GM13976 (cell line): ENCODE results near the gene TRIM77.
"Not testable (repeated sequence)": the region's sequence is repeated elsewhere in the genome, so short reads cannot be mapped to it uniquely, and the experiment has no call there.

ENCODE experiments used
- DNase-seq: peaks from one replicate; pipeline ENCODE4 v3.0.0; 2012; ENCODE audit warnings: low spot score
- CTCF ChIP-seq: IDR thresholded peaks from 2 replicates; pipeline ENCODE4 v1.5.1; 2012; ENCODE audit warnings: borderline replicate concordance, mild to moderate bottlenecking; ENCODE audit not compliant: insufficient read depth; ENCODE audit errors: extremely low read depth, missing control alignments, control extremely low read depth
- in situ Hi-C: fragments of 300-500 bp; cut with MboI; formaldehyde crosslinking; loops from one replicate; pipeline ENCODE4 v1.12.0; 2022; ENCODE audit warnings: low sequenced_read_pairs, mixed read lengths, inconsistent platforms; ENCODE audit not compliant: unreplicated experiment

The TRIM77 gene

GRCh38 chr11:89736566-89736965 lies 26.5 kb downstream of the TRIM77 start:
- DNase-seq = no peak
- in situ Hi-C loops = no loop called here
- TF ChIP-seq CTCF = no peak

- no peak for TF ChIP-seq CTCF
- in situ Hi-C loops = no loop called here
- no peak for DNase-seq
Measured at GRCh38 chr11:89737116-89737515, 27.0 kb downstream of the TRIM77 start.

- DNase-seq, in situ Hi-C loops: not testable (repeated sequence)
Measured at GRCh38 chr11:89741406-89741805, 31.3 kb downstream of the TRIM77 start.

- in situ Hi-C loops, DNase-seq: not testable (repeated sequence)
Measured at GRCh38 chr11:89744158-89744557, 34.1 kb downstream of the TRIM77 start.

GRCh38 chr11:89750822-89751221 lies 40.7 kb downstream of the TRIM77 start:
- DNase-seq, in situ Hi-C loops: not testable (repeated sequence)
